HCT116 (cell line): ENCODE measurements around the gene ATXN7L1. TPM values are rescaled to one million over a fixed set of nuclear protein-coding genes. Genes with fewer than 3 reads are reported as not detected.

ENCODE experiments used
- ATAC-seq: fragments of 200-7000 bp; cut with Tn5 transposase; 2 replicates; pipeline ENCODE4 v1.9.1; 2020; ENCODE audit warnings: mild to moderate bottlenecking, moderate library complexity
- BruUV-seq: library from RNA; stranded (reverse); fragments of 400-500 nt; replicated peaks from 2 replicates; lab custom pipeline; 2021; lab: Mats Ljungman, UMichigan
- CTCF ChIA-PET: fragments of 300-600 bp; sonication (Branson Sonifier 250); formaldehyde crosslinking; loops from one replicate; lab custom pipeline; 2021; ENCODE audit warnings: antibody characterized with exemption; lab: Charles Lee
- POLR2A ChIA-PET: fragments of 300-600, 350-600 bp; sonication (Branson Sonifier 250); formaldehyde crosslinking; loops from one replicate; lab custom pipeline; 2021; ENCODE audit warnings: antibody characterized with exemption; lab: Charles Lee
- RAD21 ChIA-PET, 2 experiments: fragments of 300-600 bp; sonication (Branson Sonifier 250); formaldehyde crosslinking; loops; one replicate each; lab custom pipeline; 2023; ENCODE audit warnings: low total read pairs in 2 of 2; ENCODE audit not compliant: uncharacterized antibody in 2 of 2, unreplicated experiment in 2 of 2, low non-redundant PET in 1 of 2; lab: Charles Lee
- DNase-seq: peaks from one replicate; pipeline ENCODE4 v3.0.0-alpha.2; 2010; ENCODE audit warnings: low read depth, low spot score
- H2AFZ ChIP-seq: fragments of 200-600 bp; shearing (Covaris generic), sonication (generic); 2 replicates; pipeline ENCODE4 v1.6.1; 2017; ENCODE audit warnings: low read depth, mixed run types, mixed read lengths, antibody characterized with exemption, low read length; ENCODE audit not compliant: poor library complexity, severe bottlenecking
- H3K27ac ChIP-seq: 2 replicates; pipeline ENCODE4 v1.5.1; 2012; ENCODE audit warnings: low read depth, low read length
- H3K27me3 ChIP-seq: fragments of 200-600 bp; sonication (generic); 2 replicates; pipeline ENCODE4 v1.6.1; 2016; ENCODE audit warnings: mixed run types, low read length, mixed read lengths; ENCODE audit not compliant: insufficient read depth
- H3K36me3 ChIP-seq, 2 experiments: fragments of 200-500 bp in 1 of 2; fragments of 200-600 bp in 1 of 2; sonication (Bioruptor generic) in 1 of 2; sonication (generic) in 1 of 2; 2 replicates each; pipeline versions ENCODE4 v1.5.1 to v1.6.1; 2014 to 2016; ENCODE audit warnings: low read length in 2 of 2, inconsistent platforms in 1 of 2, mixed read lengths in 1 of 2, mixed run types in 1 of 2; ENCODE audit not compliant: insufficient read depth in 2 of 2, control insufficient read depth in 1 of 2
- H3K4me1 ChIP-seq, 2 experiments: fragments of 200-600 bp in 1 of 2; sonication (generic) in 1 of 2; 2 replicates each; pipeline versions ENCODE4 v1.5.1 to v1.6.1; 2012 to 2017; ENCODE audit warnings: low read length in 2 of 2, inconsistent platforms in 1 of 2, mild to moderate bottlenecking in 1 of 2, mixed read lengths in 1 of 2, mixed run types in 1 of 2, moderate library complexity in 1 of 2; ENCODE audit not compliant: insufficient read depth in 2 of 2, control insufficient read depth in 1 of 2
- H3K4me2 ChIP-seq: fragments of 200-600 bp; sonication (generic); 2 replicates; pipeline ENCODE4 v1.6.1; 2017; ENCODE audit warnings: mixed run types, low read length, mixed read lengths
- H3K4me3 ChIP-seq, 2 experiments: fragments of 200-600 bp in 1 of 2; sonication (generic) in 1 of 2; replicated peaks in 1 of 2; 2 replicates each; pipeline ENCODE4 v1.5.1; 2011 to 2016; ENCODE audit warnings: low read length in 2 of 2, control low read depth in 1 of 2, low read depth in 1 of 2, mild to moderate bottlenecking in 1 of 2, mixed read lengths in 1 of 2, mixed run types in 1 of 2
- H3K79me2 ChIP-seq: fragments of 200-600 bp; sonication (generic); 2 replicates; pipeline ENCODE4 v1.6.1; 2017; ENCODE audit warnings: mild to moderate bottlenecking, mixed run types, low read length, moderate library complexity, mixed read lengths; ENCODE audit not compliant: insufficient read depth
- H3K9ac ChIP-seq: fragments of 200-600 bp; sonication (generic); 2 replicates; pipeline ENCODE4 v1.6.1; 2016; ENCODE audit warnings: low read length, mixed read lengths
- H3K9me2 ChIP-seq: fragments of 200-600 bp; sonication (generic), shearing (Covaris generic); 2 replicates; pipeline ENCODE4 v1.6.1; 2017; ENCODE audit warnings: mixed run types, mild to moderate bottlenecking, moderate library complexity; ENCODE audit not compliant: insufficient read depth
- H3K9me3 ChIP-seq, 2 experiments: fragments of 200-500 bp in 1 of 2; fragments of 200-600 bp in 1 of 2; sonication (Bioruptor generic) in 1 of 2; sonication (generic) in 1 of 2; 2 replicates each; pipeline ENCODE4 v1.6.1; 2014 to 2017; ENCODE audit warnings: low read length in 2 of 2, mixed read lengths in 2 of 2, inconsistent platforms in 1 of 2, low read depth in 1 of 2, mild to moderate bottlenecking in 1 of 2, mixed run types in 1 of 2, moderate library complexity in 1 of 2; ENCODE audit not compliant: control insufficient read depth in 1 of 2, insufficient read depth in 1 of 2
- H4K20me1 ChIP-seq: fragments of 200-600 bp; sonication (generic), shearing (Covaris generic); 2 replicates; pipeline ENCODE4 v1.6.1; 2017; ENCODE audit warnings: mixed run types, mild to moderate bottlenecking, moderate library complexity; ENCODE audit not compliant: insufficient read depth
- CEBPB ChIP-seq: IDR thresholded peaks from 2 replicates; pipeline ENCODE4 v1.6.1; 2012; ENCODE audit warnings: low read depth
- ELF1 ChIP-seq: IDR thresholded peaks from 2 replicates; pipeline ENCODE4 v1.6.1; 2012; ENCODE audit warnings: low read depth, borderline replicate concordance
- EZH2 ChIP-seq: fragments of 200-600 bp; sonication (generic); IDR thresholded peaks from 2 replicates; pipeline ENCODE4 v1.6.1; 2017; ENCODE audit warnings: antibody characterized with exemption, mixed run types
- EZH2phosphoT487 ChIP-seq: fragments of 200-600 bp; IDR thresholded peaks from 2 replicates; pipeline ENCODE4 v1.6.1; 2018; ENCODE audit warnings: antibody characterized with exemption, borderline replicate concordance
- POLR2A ChIP-seq: IDR thresholded peaks from 2 replicates; pipeline ENCODE4 v1.7.0; 2011; ENCODE audit warnings: borderline replicate concordance; ENCODE audit not compliant: insufficient read depth, insufficient read length; ENCODE audit errors: extremely low read depth
- SIN3A ChIP-seq: IDR thresholded peaks from 2 replicates; pipeline ENCODE4 v1.6.1; 2012; ENCODE audit warnings: low read depth
- SP1 ChIP-seq: IDR thresholded peaks from 2 replicates; pipeline ENCODE4 v1.6.1; 2012; ENCODE audit warnings: low read depth
- SRF ChIP-seq: IDR thresholded peaks from 2 replicates; pipeline ENCODE4 v1.6.1; 2012; ENCODE audit warnings: low read depth
- TCF7L2 ChIP-seq: IDR thresholded peaks from 2 replicates; pipeline ENCODE4 v1.7.0; 2011; ENCODE audit warnings: borderline replicate concordance, inconsistent platforms; ENCODE audit not compliant: insufficient read depth, insufficient read length; ENCODE audit errors: extremely low read depth
- YY1 ChIP-seq: IDR thresholded peaks from 2 replicates; pipeline ENCODE4 v1.6.1; 2011; ENCODE audit warnings: low read length, low read depth, moderate library complexity, mild to moderate bottlenecking; ENCODE audit not compliant: insufficient replicate concordance; ENCODE audit errors: extremely low read depth
- ZFX ChIP-seq: fragments of 450-650 bp; IDR thresholded peaks from 2 replicates; pipeline ENCODE4 v1.6.1; 2017
- ZNF274 ChIP-seq: fragments of 200-500 bp; sonication (Bioruptor generic); IDR thresholded peaks from 2 replicates; pipeline ENCODE4 v1.6.1; 2014; ENCODE audit warnings: mild to moderate bottlenecking, low read depth, low read length, inconsistent platforms
- intact Hi-C: fragments of 100-400 bp; cut with micrococcal nuclease; formaldehyde crosslinking; loops from 2 replicates; pipeline ENCODE4 v1.10.0; 2022
- total RNA-seq: library from RNA; stranded (reverse); gene quantifications from one replicate; pipeline ENCODE4 v1.2.1, GENCODE V29; 2021; ENCODE audit not compliant: unreplicated experiment
- TF ChIP-seq, protein P1 (sequence below): IDR thresholded peaks from 2 replicates; pipeline ENCODE4 v1.6.1; 2012
- TF ChIP-seq, protein P2 (sequence below): IDR thresholded peaks from 2 replicates; pipeline ENCODE4 v1.6.1; 2012

ATXN7L1 gene
- total RNA-seq, 1 experiment from 2014 or later, result 11.5 TPM

DNA sequence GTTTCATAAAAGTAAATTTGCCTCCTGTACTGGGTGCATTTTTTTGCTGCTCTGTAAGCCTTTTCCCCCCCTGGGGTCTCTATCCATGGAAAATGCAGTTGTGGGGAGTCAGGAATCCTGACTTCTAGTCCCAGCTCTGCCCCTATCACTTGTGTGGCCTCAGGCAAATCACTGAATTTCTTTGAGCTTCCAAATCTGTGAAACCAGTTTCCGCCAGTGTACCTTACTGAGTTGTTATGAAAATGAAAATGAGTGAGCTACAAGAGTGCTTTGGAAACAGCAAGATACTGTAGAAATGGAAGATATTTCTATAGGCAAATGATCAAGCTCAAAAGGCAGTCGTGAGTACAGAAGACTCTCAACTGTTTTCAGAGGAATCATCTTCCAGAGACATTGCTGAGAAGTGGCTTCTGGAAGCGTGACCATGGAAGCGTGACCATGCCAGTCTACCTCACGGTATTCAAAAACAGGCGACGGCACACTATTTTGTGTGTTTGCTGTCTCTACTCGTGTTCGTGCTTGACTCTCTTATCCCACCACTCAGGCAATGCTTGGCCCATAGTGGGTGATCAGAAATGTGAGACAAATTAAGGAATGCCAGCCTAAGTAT is 107.4 kb downstream of the ATXN7L1 start:
- no TSS peak for BruUV-seq
- Histone ChIP-seq H3K79me2 (no peaks in the 10 kb centered on the region), H3K36me3 (no peaks in the 10 kb centered on the region), H4K20me1 (no peaks in the 10 kb centered on the region), H3K9me3 (no peaks in the 10 kb centered on the region), H3K4me1 (peaks cover 18 to 70% of the 10 kb centered on the region in 2 experiments), H3K27ac (no peak overlapping the region), H2AFZ (no peak overlapping the region), H3K9ac (no peak overlapping the region), H3K27me3 (no peaks in the 10 kb centered on the region), H3K9me2 (no peaks in the 10 kb centered on the region), H3K4me3 (no peak overlapping the region), H3K4me2 (peak overlapping the region; percentile 56; the same call in 1 of the 2 replicates)
- ChIA-PET POLR2A (no interaction called here), CTCF (interaction anchor here (2.2 kb wide), 1 partner anchor 8 kb away, joined by 9 read pairs; no protein-coding TSS in a partner anchor), RAD21 (no interaction called here)
- intact Hi-C loops, result no loop called here
- DNase-seq (no peak), ATAC-seq (no peak)
- TF ChIP-seq SRF (no peak), TCF7L2 (no peak), SP1 (no peak), EZH2 (no peak), ELF1 (no peak), POLR2A (no peak), SIN3A (no peak)
- TF ChIP-seq, protein P1, sequence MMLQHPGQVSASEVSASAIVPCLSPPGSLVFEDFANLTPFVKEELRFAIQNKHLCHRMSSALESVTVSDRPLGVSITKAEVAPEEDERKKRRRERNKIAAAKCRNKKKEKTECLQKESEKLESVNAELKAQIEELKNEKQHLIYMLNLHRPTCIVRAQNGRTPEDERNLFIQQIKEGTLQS, result no peak

DNA sequence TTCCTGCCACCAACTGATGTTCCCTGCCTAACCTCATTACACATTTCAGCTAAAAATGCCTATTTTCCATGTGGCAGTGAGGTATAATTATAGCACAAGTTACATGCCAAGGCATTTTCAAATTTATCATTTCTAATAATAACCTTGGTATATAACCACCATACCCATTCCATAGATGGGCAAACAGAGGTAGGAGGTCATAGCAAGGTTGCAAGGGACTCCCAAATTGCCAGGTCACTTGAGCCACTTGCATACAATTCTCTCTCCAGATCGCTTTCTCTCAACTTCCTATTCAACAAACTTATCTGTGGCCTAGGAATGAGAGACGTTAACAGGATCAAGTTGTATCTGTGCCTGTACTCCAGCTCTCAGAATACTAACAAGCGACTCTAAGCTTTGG is 108.3 kb downstream of the ATXN7L1 start:
- RAD21 ChIA-PET, result interaction anchor here in 1 of 2 experiments (1.1 kb wide), 1 partner anchor 109 kb away, joined by 3 read pairs; no protein-coding TSS in a partner anchor
- peaks cover 18 to 63% of the 10 kb centered on the region in 2 experiments for H3K4me1 ChIP-seq
- DNase-seq (no peak), ATAC-seq (no peak)
- H3K36me3 ChIP-seq, result no peaks in the 10 kb centered on the region
- H4K20me1 ChIP-seq, result no peaks in the 10 kb centered on the region
- H3K27ac ChIP-seq, result no peak overlapping the region
- POLR2A ChIA-PET, result no interaction called here
- H3K79me2 ChIP-seq, result no peaks in the 10 kb centered on the region
- intact Hi-C loops, result no loop called here
- H3K9ac ChIP-seq, result no peak overlapping the region
- H3K9me2 ChIP-seq, result no peaks in the 10 kb centered on the region
- H2AFZ ChIP-seq, result no peak overlapping the region
- CTCF ChIA-PET, result no interaction called here
- H3K9me3 ChIP-seq, result no peaks in the 10 kb centered on the region
- no peak overlapping the region for H3K4me3 ChIP-seq
- BruUV-seq, result no TSS peak
- no peaks in the 10 kb centered on the region for H3K27me3 ChIP-seq
- no peak for TF ChIP-seq YY1
- TF ChIP-seq POLR2A, result no peak
- TF ChIP-seq CEBPB, result no peak
- no peak for TF ChIP-seq ZNF274
- TF ChIP-seq ZFX, result no peak
- TF ChIP-seq, protein P2, sequence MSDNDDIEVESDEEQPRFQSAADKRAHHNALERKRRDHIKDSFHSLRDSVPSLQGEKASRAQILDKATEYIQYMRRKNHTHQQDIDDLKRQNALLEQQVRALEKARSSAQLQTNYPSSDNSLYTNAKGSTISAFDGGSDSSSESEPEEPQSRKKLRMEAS, result no peak
- TF ChIP-seq, protein P1, result no peak
- TF ChIP-seq EZH2phosphoT487, result no peak
- no peak for TF ChIP-seq TCF7L2
- H3K4me2 ChIP-seq, result no peak overlapping the region
